GM12874 (cell line): ENCODE measurements around the gene IRS1.

Source experiments
- TF ChIP-seq, protein P1 (sequence below): IDR thresholded peaks from 2 replicates; pipeline ENCODE4 v1.5.1; 2011; ENCODE audit warnings: low read depth, mild to moderate bottlenecking, control low read depth, low read length, moderate library complexity; ENCODE audit not compliant: insufficient read depth

IRS1 gene

DNA sequence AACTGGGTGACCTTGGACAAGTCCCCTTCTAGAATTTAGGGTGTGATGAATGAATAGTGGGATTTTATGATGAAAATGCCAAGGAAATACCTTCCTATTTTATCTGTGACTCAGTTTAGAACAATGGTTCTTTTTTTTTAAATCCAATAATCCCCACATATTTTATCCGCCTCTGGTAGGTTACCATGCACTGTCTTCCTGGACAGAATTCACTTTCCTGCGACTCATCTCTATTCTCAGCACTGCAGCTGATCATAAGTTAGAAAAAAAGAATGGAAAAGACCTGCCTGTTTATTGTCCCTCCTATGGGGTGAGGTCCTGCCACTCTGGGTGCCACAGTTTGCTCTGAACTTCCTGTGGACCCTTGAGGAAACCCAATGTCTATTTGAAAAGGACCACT, 73.1 kb downstream of the IRS1 start:
- TF ChIP-seq, protein P1, sequence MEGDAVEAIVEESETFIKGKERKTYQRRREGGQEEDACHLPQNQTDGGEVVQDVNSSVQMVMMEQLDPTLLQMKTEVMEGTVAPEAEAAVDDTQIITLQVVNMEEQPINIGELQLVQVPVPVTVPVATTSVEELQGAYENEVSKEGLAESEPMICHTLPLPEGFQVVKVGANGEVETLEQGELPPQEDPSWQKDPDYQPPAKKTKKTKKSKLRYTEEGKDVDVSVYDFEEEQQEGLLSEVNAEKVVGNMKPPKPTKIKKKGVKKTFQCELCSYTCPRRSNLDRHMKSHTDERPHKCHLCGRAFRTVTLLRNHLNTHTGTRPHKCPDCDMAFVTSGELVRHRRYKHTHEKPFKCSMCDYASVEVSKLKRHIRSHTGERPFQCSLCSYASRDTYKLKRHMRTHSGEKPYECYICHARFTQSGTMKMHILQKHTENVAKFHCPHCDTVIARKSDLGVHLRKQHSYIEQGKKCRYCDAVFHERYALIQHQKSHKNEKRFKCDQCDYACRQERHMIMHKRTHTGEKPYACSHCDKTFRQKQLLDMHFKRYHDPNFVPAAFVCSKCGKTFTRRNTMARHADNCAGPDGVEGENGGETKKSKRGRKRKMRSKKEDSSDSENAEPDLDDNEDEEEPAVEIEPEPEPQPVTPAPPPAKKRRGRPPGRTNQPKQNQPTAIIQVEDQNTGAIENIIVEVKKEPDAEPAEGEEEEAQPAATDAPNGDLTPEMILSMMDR: no peak

DNA sequence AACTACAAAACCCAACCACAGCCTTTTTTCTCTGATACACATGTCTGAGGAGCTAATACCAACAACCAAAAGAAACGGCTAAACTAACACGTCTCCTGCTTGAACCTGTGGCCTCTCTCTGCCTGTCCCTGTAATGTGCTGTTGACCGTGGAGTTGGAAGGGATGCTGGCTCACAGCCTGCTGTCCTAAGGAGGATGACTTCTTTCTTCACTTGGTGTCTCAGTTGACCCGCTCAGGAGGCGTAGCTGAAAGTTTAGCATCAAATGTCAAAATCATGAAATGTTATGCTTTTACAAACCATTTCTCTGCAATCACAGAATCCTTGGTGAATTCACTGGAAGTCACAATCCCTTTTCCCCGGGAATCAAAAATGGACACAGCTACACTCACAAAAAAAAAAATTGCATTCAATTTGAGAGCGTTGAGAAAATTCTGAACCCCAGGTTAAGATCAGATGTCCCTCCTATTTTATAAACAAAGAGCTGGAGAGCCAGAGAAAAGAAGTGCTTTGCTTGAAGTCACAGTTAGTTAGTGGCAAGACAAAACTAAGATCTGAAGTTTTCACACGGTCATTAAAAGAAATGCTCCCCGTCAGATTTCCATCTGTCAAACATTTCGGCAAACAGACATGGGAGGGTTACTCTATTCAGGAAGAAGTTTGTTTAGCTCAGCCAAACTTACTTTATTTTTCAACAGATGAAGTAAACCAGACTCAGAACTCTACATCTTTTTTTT, 74.3 kb downstream of the IRS1 start:
- TF ChIP-seq, protein P1: no peak

DNA sequence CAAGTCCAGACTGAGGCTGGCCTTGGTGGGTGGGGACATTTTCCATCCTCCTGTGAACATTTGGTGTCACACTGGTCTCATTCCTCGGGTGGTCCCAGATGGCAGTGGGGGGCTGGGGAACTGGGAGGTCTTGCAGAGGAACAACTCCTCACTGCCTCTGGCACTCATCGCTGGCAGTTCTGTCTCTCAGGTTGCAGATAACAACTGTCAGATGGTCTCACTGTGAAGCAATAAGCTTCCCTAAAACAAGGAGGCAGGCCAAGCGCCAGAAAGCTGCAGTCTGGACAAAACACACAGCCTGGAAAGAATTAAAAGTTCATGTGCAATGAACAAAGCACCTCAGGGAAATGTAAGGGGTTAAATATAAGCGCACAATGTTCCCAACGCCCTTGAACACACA, 78.1 kb downstream of the IRS1 start:
- TF ChIP-seq, protein P1: no peak

DNA sequence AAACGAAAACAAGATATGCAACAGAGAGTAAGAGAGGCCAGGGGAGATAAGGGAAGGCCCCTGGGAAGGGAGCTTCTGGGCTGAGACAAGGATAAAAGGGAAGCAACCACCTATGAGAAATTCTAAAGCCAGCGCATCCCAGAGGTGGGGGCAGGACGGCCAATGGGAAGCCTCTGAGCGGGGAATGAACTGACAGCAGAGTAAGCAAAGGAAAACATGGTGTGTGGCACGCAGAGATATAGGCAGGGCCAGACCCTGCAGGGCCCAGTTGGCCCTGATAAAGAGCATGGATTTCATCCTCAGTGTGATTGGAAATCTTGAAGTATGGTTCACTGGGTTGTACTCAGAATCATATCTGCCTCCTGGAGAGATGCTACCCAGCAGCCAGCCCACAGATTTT, 78.7 kb downstream of the IRS1 start:
- TF ChIP-seq, protein P1: no peak

DNA sequence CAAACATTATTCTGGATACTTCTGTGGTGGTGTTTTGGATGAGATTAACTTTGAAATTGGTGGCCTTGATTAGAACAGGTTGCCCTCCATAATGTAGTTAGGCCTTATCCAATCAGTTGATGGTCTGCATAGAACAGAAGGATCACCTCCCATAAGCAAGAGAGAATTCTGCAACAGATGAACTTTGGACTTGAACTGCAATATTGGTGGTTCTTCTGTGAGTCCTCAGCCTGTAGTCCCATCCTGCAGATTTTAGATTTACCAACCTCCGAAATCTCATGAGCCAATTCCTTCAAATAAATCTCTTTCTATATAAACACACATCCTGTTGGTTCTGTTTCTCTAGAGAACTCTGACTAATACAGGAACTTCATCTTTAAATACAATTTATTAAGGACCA, 81.9 kb downstream of the IRS1 start:
- TF ChIP-seq, protein P1: no peak

DNA sequence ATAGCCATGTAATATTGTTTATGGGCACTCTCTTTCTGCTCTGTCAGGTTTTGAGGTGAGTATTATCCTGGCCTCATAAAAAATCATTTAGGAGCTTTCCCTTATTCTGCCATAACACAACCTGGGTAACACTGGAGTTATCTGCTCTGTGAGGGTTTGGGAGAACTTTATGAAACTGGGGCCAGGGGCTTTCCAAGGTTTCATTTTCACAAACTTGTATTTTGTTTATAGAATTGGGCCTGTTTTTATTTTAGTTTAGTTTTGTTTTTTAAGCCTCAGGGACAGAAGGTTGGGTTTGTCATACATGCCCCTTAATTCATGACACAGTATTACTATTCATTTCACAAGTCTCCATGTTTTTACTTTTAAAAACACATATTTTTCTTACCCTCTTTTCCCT, 83.5 kb downstream of the IRS1 start:
- TF ChIP-seq, protein P1: no peak

DNA sequence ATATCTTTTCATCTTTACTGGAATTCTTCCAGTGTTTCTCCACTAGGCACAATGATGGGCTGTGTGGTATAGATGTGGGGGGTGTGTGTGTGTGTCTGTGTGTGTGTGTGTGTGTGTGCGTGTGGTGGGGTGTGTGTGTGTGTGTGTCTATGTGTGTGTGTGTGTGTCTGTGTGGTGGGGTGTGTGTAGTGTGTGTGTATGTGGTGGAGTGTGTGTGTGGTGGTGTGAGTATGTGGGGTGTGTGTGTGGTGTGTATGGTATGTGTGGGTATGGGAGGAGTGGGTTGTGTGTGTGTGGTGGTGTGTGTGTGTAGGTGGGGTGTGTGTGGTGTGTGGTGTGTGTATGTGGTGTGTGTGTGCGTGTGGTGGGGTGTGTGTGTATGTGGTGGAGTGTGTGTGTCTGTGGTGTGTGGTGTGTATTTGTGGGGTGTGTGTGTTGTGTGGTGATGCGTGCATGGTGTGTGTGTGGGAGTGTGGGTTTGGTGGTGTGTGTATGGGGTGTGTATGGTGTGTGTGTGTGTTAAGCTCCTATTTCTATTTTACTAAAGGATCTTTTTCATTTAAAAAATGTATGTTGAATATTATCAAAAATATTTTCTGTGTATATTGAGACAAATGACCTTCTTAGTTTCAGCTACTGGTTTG, 84.2 kb downstream of the IRS1 start:
- TF ChIP-seq, protein P1: no peak
